A549 (cell line): ENCODE results near the gene RBMS3. TPM values are rescaled to one million over a fixed set of nuclear protein-coding genes. Genes with fewer than 3 reads are reported as not detected.

Source experiments
- ATAC-seq, 2 experiments: fragments of 200-7000 bp in 1 of 2; fragments of >200 bp in 1 of 2; cut with Nextera tagmentation in 1 of 2; cut with Tn5 transposase in 1 of 2; 3 replicates each; pipeline versions ENCODE4 v1.8.0 to v1.9.1; 2018 to 2020; ENCODE audit warnings: mild to moderate bottlenecking in 1 of 2, moderate library complexity in 1 of 2
- CTCF ChIA-PET: fragments of 300-600 bp; sonication (Branson Sonifier 250); formaldehyde crosslinking; extraction: SDS; loops from one replicate; lab custom pipeline; 2021; ENCODE audit warnings: antibody characterized with exemption, inconsistent platforms; lab: Yijun Ruan, JAX
- POLR2A ChIA-PET: fragments of 350-600 bp; formaldehyde crosslinking; extraction: SDS; loops from one replicate; lab custom pipeline; 2021; ENCODE audit warnings: antibody characterized with exemption, inconsistent platforms; lab: Yijun Ruan, JAX
- DNase-seq, 2 experiments: peaks; one replicate each; pipeline versions ENCODE4 v3.0.0 to v3.0.0-alpha.2; 2011 to 2016; ENCODE audit warnings: low read depth in 1 of 2, low spot score in 1 of 2
- FAIRE-seq: peaks from 2 replicates; lab custom pipeline; 2011; peaks lifted over from hg19 to GRCh38; lab: Jason Lieb, UNC
- H3K27ac ChIP-seq, 2 experiments: fragments of >200 bp; sonication (Bioruptor Twin); formaldehyde crosslinking; 3 replicates each; pipeline ENCODE4 v1.5.1; 2016 to 2017
- H3K4me1 ChIP-seq: fragments of >200 bp; sonication (Bioruptor Twin); formaldehyde crosslinking; 3 replicates; pipeline ENCODE4 v1.6.1; 2016
- H3K4me2 ChIP-seq: fragments of >200 bp; sonication (Bioruptor Twin); formaldehyde crosslinking; 3 replicates; pipeline ENCODE4 v1.6.1; 2016
- H3K4me3 ChIP-seq: fragments of >200 bp; sonication (Bioruptor Twin); formaldehyde crosslinking; 3 replicates; pipeline ENCODE4 v1.5.1; 2016
- H3K9me3 ChIP-seq: fragments of >200 bp; sonication (Bioruptor Twin); formaldehyde crosslinking; 3 replicates; pipeline ENCODE4 v1.6.1; 2016
- CHD2 ChIP-seq: fragments of 150-350 bp; IDR thresholded peaks from 2 replicates; pipeline ENCODE4 v1.6.1; 2014; ENCODE audit warnings: low read length; ENCODE audit not compliant: partially characterized antibody
- EHMT2 ChIP-seq: fragments of 200-600 bp; sonication (generic); IDR thresholded peaks from 2 replicates; pipeline ENCODE4 v1.6.1; 2016; ENCODE audit warnings: antibody characterized with exemption, low read depth, mild to moderate bottlenecking, moderate library complexity
- GATA3 ChIP-seq: IDR thresholded peaks from 2 replicates; pipeline ENCODE4 v1.6.1; 2012; ENCODE audit warnings: borderline replicate concordance
- HOXA7 ChIP-seq: fragments of 250-450 bp; sonication (Bioruptor Pico); IDR thresholded peaks from 2 replicates; pipeline ENCODE4 v1.5.0; 2020; ENCODE audit warnings: mild to moderate bottlenecking, moderate library complexity
- HOXB5 ChIP-seq: fragments of 250-450 bp; sonication (Bioruptor Pico); IDR thresholded peaks from 2 replicates; pipeline ENCODE4 v1.5.0; 2020; ENCODE audit warnings: mild to moderate bottlenecking, moderate library complexity
- JUNB ChIP-seq: fragments of >200 bp; sonication (Bioruptor Twin); formaldehyde crosslinking; IDR thresholded peaks from 2 replicates; pipeline ENCODE4 v1.6.1; 2016
- KDM5A ChIP-seq: fragments of 200-600 bp; sonication (generic); IDR thresholded peaks from 2 replicates; pipeline ENCODE4 v1.6.1; 2016; ENCODE audit warnings: antibody characterized with exemption, mild to moderate bottlenecking
- MAFK ChIP-seq: fragments of 450-650 bp; IDR thresholded peaks from 2 replicates; pipeline ENCODE4 v1.6.1; 2014; ENCODE audit not compliant: partially characterized antibody
- NFE2L2 ChIP-seq: fragments of 150-350 bp; conservative IDR thresholded peaks from 2 replicates; pipeline ENCODE4 v1.6.1; 2014; ENCODE audit warnings: low read length
- POLR2A ChIP-seq: IDR thresholded peaks from 2 replicates; pipeline ENCODE4 v1.6.1; 2012; ENCODE audit warnings: mild to moderate bottlenecking, low read length
- RAD21 ChIP-seq, 2 experiments: fragments of >200 bp in 1 of 2; sonication (Bioruptor Twin) in 1 of 2; formaldehyde crosslinking in 1 of 2; IDR thresholded peaks in 1 of 2; conservative IDR thresholded peaks in 1 of 2; 2 replicates in 1 of 2; 3 replicates in 1 of 2; pipeline ENCODE4 v1.6.1; 2012 to 2018; ENCODE audit warnings: inconsistent platforms in 1 of 2
- RARB ChIP-seq: fragments of 250-450 bp; sonication (Bioruptor Pico); IDR thresholded peaks from 2 replicates; pipeline ENCODE4 v1.8.0; 2021; ENCODE audit warnings: mild to moderate bottlenecking, moderate library complexity
- RNF2 ChIP-seq: fragments of 200-600 bp; sonication (generic); IDR thresholded peaks from 2 replicates; pipeline ENCODE4 v1.6.1; 2016; ENCODE audit warnings: low read depth, mild to moderate bottlenecking, antibody characterized with exemption, moderate library complexity, borderline replicate concordance
- SMC3 ChIP-seq: fragments of >200 bp; sonication (Bioruptor Twin); formaldehyde crosslinking; IDR thresholded peaks from 3 replicates; pipeline ENCODE4 v1.6.1; 2018; ENCODE audit warnings: inconsistent platforms
- ZC3H11A ChIP-seq: fragments of 450-650 bp; IDR thresholded peaks from 2 replicates; pipeline ENCODE4 v1.6.1; 2014; ENCODE audit warnings: antibody characterized with exemption, mild to moderate bottlenecking
- WGBS: methylation state at CpG from one replicate; pipeline ENCODE4 v1.1.6; 2017; ENCODE audit errors: missing lambda C conversion rate; 5-methylcytosine and 5-hydroxymethylcytosine counted together
- polyA plus RNA-seq, 4 experiments: library from polyadenylated mRNA; depleted of rRNA in 3 of 4; stranded (reverse); fragments of >200 nt; fragmentation: RNase III in 1 of 4; extraction: RNeasy Plus Mini Kit Qiagen cat#74134 plus additional on column Dnase treatment in 1 of 4; gene quantifications; 2 replicates in 3 of 4; 3 replicates in 1 of 4; pipeline ENCODE4 v1.2.3, GENCODE V29; 2011 to 2017
- TF ChIP-seq, protein P1 (sequence below): fragments of 250-450 bp; sonication (Bioruptor Pico); IDR thresholded peaks from 2 replicates; pipeline ENCODE4 v1.5.0; 2021; ENCODE audit warnings: mild to moderate bottlenecking, moderate library complexity, borderline replicate concordance
- TF ChIP-seq, protein P2 (sequence below): fragments of >200 bp; sonication (Bioruptor Twin); formaldehyde crosslinking; IDR thresholded peaks from 3 replicates; pipeline ENCODE4 v1.6.1; 2016
- TF ChIP-seq, protein P3 (sequence below): fragments of 200-600 bp; sonication (generic); IDR thresholded peaks from 2 replicates; pipeline ENCODE4 v1.6.1; 2016; ENCODE audit warnings: antibody characterized with exemption, mild to moderate bottlenecking, moderate library complexity

The RBMS3 gene
- polyA plus RNA-seq, 2 of the 4 experiments (the other 2 are of a cell fraction), result 0.92 to 4.1 TPM

DNA sequence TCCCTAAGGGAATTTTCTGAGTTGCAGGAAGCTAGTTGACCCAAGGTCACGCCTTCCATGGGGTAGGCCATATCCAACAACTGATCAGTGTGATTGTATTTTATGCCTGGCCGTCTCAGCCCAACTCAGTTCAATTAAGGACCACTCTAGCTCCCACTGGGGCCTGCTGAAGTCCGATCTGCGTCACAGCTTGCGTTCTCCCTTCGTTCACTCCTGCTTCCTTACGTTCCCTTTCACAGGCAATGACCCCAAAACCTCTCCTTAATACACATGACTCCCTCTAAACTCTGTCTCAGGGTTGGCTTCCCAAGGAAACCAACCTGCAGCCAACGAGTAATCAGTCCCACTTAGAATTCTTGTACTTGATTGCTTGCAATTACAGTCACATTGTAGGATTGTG lies 428.0 kb downstream of the RBMS3 start:
- Histone ChIP-seq H3K4me3 (no peak overlapping the region), H3K4me2 (no peak overlapping the region), H3K9me3 (no peaks in the 10 kb centered on the region), H3K4me1 (no peaks in the 10 kb centered on the region), H3K27ac (no peak overlapping the region)
- TF ChIP-seq HOXA7 (CRISPR knock-in tag) (no peak), GATA3 (no peak), NFE2L2 (no peak), CHD2 (no peak), JUNB (no peak), RAD21 (conservative IDR thresholded peaks at IDR 0.05 in 1 of 2, IDR thresholded peaks at IDR 0.05 in 1 of 2) (no peak)
- TF ChIP-seq, protein P1, sequence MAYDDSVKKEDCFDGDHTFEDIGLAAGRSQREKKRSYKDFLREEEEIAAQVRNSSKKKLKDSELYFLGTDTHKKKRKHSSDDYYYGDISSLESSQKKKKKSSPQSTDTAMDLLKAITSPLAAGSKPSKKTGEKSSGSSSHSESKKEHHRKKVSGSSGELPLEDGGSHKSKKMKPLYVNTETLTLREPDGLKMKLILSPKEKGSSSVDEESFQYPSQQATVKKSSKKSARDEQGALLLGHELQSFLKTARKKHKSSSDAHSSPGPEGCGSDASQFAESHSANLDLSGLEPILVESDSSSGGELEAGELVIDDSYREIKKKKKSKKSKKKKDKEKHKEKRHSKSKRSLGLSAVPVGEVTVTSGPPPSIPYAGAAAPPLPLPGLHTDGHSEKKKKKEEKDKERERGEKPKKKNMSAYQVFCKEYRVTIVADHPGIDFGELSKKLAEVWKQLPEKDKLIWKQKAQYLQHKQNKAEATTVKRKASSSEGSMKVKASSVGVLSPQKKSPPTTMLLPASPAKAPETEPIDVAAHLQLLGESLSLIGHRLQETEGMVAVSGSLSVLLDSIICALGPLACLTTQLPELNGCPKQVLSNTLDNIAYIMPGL (CRISPR knock-in tag), result no peak
- TF ChIP-seq, protein P2, sequence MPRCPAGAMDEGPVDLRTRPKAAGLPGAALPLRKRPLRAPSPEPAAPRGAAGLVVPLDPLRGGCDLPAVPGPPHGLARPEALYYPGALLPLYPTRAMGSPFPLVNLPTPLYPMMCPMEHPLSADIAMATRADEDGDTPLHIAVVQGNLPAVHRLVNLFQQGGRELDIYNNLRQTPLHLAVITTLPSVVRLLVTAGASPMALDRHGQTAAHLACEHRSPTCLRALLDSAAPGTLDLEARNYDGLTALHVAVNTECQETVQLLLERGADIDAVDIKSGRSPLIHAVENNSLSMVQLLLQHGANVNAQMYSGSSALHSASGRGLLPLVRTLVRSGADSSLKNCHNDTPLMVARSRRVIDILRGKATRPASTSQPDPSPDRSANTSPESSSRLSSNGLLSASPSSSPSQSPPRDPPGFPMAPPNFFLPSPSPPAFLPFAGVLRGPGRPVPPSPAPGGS, result no peak
- no peak for ATAC-seq
- 91% methylated on average over 8 of the region's 8 CpGs for WGBS
- no peak for FAIRE-seq
- DNase-seq, result no peak
- ChIA-PET POLR2A (no interaction called here), CTCF (no interaction called here)

DNA sequence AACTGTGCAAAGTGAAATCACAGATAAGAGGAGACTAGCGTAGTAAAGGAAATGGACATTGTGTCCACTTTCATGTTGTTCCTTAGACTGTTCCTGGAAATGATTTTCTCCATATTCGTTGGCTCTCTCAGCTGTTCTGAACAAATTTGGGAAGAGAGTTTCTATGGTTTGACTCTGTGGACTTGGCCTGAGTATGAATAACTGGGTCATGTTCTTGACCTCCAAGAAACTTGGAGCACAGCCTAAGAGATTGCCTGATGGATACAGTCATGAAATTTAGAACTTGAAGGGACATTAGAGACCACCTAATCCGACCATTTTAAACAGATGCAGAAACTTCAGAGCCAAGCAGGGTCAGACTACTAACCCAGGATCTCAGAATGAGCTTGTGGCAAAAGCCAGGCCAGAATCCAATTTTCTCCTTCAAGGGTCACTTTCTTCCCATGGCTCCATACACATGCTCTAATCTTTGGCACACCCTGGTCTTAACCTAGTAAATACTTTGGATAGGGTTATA lies 430.4 kb downstream of the RBMS3 start:
- H3K4me3 ChIP-seq, result no peak overlapping the region
- no peak for DNase-seq
- POLR2A ChIA-PET, result no interaction called here
- H3K4me2 ChIP-seq, result no peak overlapping the region
- TF ChIP-seq, protein P2, result no peak
- TF ChIP-seq EHMT2, result no peak
- no peak for TF ChIP-seq POLR2A
- TF ChIP-seq, all 56 proteins: peak for 0
- Histone ChIP-seq H3K27ac (no peak overlapping the region), H3K4me1 (no peaks in the 10 kb centered on the region), H3K9me3 (no peaks in the 10 kb centered on the region)
- 54% methylated on average over 3 of the region's 3 CpGs for WGBS
- no peak for ATAC-seq
- FAIRE-seq, result no peak
- CTCF ChIA-PET, result no interaction called here

DNA sequence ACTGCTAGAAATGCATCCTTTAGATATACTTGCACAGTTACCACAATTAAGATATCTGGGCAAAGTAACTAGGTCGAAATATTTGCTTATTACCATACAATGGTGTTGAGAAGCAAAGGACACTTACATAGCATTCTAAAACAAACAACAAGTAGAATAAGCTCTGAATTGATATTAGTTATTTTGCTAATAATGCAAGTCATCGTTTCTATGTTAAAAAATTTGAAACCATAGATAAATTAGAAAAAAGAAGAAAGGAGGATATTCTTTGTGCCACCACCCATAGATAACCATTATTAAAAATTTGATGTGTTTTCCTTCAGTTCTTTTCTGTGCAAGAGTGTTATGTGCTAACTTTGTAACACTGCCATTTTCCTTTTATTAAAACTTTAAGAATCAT lies 435.3 kb downstream of the RBMS3 start:
- ChIA-PET CTCF (interaction anchor here (0.9 to 1.3 kb wide), 3 partner anchors 10 to 14 kb away, joined by 3 to 4 read pairs (median 3); no protein-coding TSS in a partner anchor), POLR2A (no interaction called here)
- FAIRE-seq (peak; percentile 39), DNase-seq (no peak), ATAC-seq (no peak)
- H3K4me2 ChIP-seq, result no peak overlapping the region
- 0 out of 3 replicates have a peak, but pooled peaks cover 5% of the 10 kb centered on the region for H3K4me1 ChIP-seq
- no peaks in the 10 kb centered on the region for H3K9me3 ChIP-seq
- whole genome bisulfite sequencing, result 61% methylated on average over 2 of the region's 2 CpGs
- TF ChIP-seq HOXB5 (no peak), ZC3H11A (no peak), RAD21 (conservative IDR thresholded peaks at IDR 0.05 in 1 of 2, IDR thresholded peaks at IDR 0.05 in 1 of 2) (no peak), KDM5A (no peak), RARB (CRISPR knock-in tag) (no peak), NFE2L2 (peak; percentile 71), MAFK (peak; percentile 67), RNF2 (no peak), SMC3 (no peak), JUNB (no peak)
- TF ChIP-seq, protein P2, result no peak
- TF ChIP-seq, protein P3, sequence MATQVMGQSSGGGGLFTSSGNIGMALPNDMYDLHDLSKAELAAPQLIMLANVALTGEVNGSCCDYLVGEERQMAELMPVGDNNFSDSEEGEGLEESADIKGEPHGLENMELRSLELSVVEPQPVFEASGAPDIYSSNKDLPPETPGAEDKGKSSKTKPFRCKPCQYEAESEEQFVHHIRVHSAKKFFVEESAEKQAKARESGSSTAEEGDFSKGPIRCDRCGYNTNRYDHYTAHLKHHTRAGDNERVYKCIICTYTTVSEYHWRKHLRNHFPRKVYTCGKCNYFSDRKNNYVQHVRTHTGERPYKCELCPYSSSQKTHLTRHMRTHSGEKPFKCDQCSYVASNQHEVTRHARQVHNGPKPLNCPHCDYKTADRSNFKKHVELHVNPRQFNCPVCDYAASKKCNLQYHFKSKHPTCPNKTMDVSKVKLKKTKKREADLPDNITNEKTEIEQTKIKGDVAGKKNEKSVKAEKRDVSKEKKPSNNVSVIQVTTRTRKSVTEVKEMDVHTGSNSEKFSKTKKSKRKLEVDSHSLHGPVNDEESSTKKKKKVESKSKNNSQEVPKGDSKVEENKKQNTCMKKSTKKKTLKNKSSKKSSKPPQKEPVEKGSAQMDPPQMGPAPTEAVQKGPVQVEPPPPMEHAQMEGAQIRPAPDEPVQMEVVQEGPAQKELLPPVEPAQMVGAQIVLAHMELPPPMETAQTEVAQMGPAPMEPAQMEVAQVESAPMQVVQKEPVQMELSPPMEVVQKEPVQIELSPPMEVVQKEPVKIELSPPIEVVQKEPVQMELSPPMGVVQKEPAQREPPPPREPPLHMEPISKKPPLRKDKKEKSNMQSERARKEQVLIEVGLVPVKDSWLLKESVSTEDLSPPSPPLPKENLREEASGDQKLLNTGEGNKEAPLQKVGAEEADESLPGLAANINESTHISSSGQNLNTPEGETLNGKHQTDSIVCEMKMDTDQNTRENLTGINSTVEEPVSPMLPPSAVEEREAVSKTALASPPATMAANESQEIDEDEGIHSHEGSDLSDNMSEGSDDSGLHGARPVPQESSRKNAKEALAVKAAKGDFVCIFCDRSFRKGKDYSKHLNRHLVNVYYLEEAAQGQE, result no peak
- H3K27ac ChIP-seq, result no peak overlapping the region
- H3K4me3 ChIP-seq, result no peak overlapping the region
